OCI-LY3 (cell line): Measurements from ENCODE around the gene MLH3.

Experiments used
- H2AFZ ChIP-seq: fragments of 200-600, 300-600 bp; shearing (Covaris generic); 2 replicates; pipeline ENCODE4 v1.6.0; 2014; ENCODE audit warnings: antibody characterized with exemption, low read depth, low read length
- H3K27ac ChIP-seq: fragments of 200-600, 300-600 bp; sonication (generic); 2 replicates; pipeline ENCODE4 v1.5.1; 2014; ENCODE audit warnings: mild to moderate bottlenecking, low read length, moderate library complexity, mixed read lengths
- H3K27me3 ChIP-seq: fragments of 200-600, 300-600 bp; sonication (generic); 2 replicates; pipeline ENCODE4 v1.6.1; 2014; ENCODE audit warnings: low read depth, low read length, mixed read lengths
- H3K36me3 ChIP-seq: fragments of 200-600, 300-600 bp; sonication (generic); replicated peaks from 2 replicates; pipeline ENCODE3; 2014; ENCODE audit warnings: low read depth, low read length, mixed read lengths
- H3K4me1 ChIP-seq: fragments of 300-600, 200-600 bp; sonication (generic); 2 replicates; pipeline ENCODE4 v1.6.1; 2014; ENCODE audit warnings: low read length, mixed read lengths
- H3K4me2 ChIP-seq: fragments of 200-600, 300-600 bp; sonication (generic); 2 replicates; pipeline ENCODE4 v1.6.1; 2014; ENCODE audit warnings: low read length, mixed read lengths
- H3K4me3 ChIP-seq: fragments of 300-600, 200-600 bp; sonication (generic); 2 replicates; pipeline ENCODE4 v1.5.1; 2014; ENCODE audit warnings: antibody characterized with exemption, mild to moderate bottlenecking, low read length, moderate library complexity
- H3K79me2 ChIP-seq: fragments of 300-600, 200-600 bp; shearing (Covaris generic); 2 replicates; pipeline ENCODE4 v1.6.1; 2014; ENCODE audit warnings: mild to moderate bottlenecking, low read length, mixed read lengths
- H3K9ac ChIP-seq: fragments of 300-600, 200-600 bp; shearing (Covaris generic); 2 replicates; pipeline ENCODE4 v1.6.0; 2014; ENCODE audit warnings: mild to moderate bottlenecking, low read length, moderate library complexity
- H3K9me3 ChIP-seq: fragments of 200-600, 300-600 bp; shearing (Covaris generic); 2 replicates; pipeline ENCODE4 v1.6.1; 2014; ENCODE audit warnings: low read length, mixed read lengths; ENCODE audit not compliant: insufficient read depth
- H4K20me1 ChIP-seq: fragments of 200-600, 300-600 bp; sonication (generic); 2 replicates; pipeline ENCODE4 v1.6.1; 2016; ENCODE audit warnings: low read length, mixed read lengths; ENCODE audit not compliant: insufficient read depth
- CTCF ChIP-seq: fragments of 200-600, 300-600 bp; sonication (generic); IDR thresholded peaks from 2 replicates; pipeline ENCODE4 v1.5.1; 2014; ENCODE audit warnings: antibody characterized with exemption, low read length, low read depth
- EZH2phosphoT487 ChIP-seq: fragments of 200-600 bp; shearing (Covaris generic); IDR thresholded peaks from 2 replicates; pipeline ENCODE4 v1.6.1; 2018; ENCODE audit warnings: antibody characterized with exemption, mixed run types, low read depth

The MLH3 gene

GRCh38 chr14:75044752-75045151 lies 6.5 kb downstream of the MLH3 start:
- H3K4me1 ChIP-seq: peaks cover 16% of the 10 kb centered on the region
- peaks cover 36% of the 10 kb centered on the region for H3K36me3 ChIP-seq
- no peaks in the 10 kb centered on the region for H3K9me3 ChIP-seq
- H3K27ac ChIP-seq: no peak overlapping the region
- H3K4me3 ChIP-seq: no peak overlapping the region
- no peak overlapping the region for H3K4me2 ChIP-seq
- TF ChIP-seq EZH2phosphoT487 (no peak), CTCF (no peak)
- H3K9ac ChIP-seq: no peak overlapping the region
- H3K27me3 ChIP-seq: no peaks in the 10 kb centered on the region
- H3K79me2 ChIP-seq: peaks cover 40% of the 10 kb centered on the region
- H2AFZ ChIP-seq: no peak overlapping the region
- H4K20me1 ChIP-seq: no peaks in the 10 kb centered on the region; the same call in 1 of the 2 replicates

- peaks cover 16% of the 10 kb centered on the region for H3K4me1 ChIP-seq
- H3K9me3 ChIP-seq: no peaks in the 10 kb centered on the region
- no peaks in the 10 kb centered on the region for H3K27me3 ChIP-seq
- TF ChIP-seq CTCF (no peak), EZH2phosphoT487 (no peak)
- H3K4me3 ChIP-seq: no peak overlapping the region
- H3K9ac ChIP-seq: no peak overlapping the region
- no peaks in the 10 kb centered on the region; the same call in 1 of the 2 replicates for H4K20me1 ChIP-seq
- peaks cover 33% of the 10 kb centered on the region for H3K36me3 ChIP-seq
- H3K79me2 ChIP-seq: peaks cover 36% of the 10 kb centered on the region
- no peak overlapping the region for H2AFZ ChIP-seq
- no peak overlapping the region for H3K27ac ChIP-seq
- H3K4me2 ChIP-seq: no peak overlapping the region
These were observed 6.9 kb downstream of the MLH3 start for GRCh38 chr14:75044322-75044721.

GRCh38 chr14:75042035-75042434 lies 9.2 kb downstream of the MLH3 start:
- Histone ChIP-seq H3K27me3 (no peaks in the 10 kb centered on the region), H3K4me1 (peaks cover 16% of the 10 kb centered on the region), H4K20me1 (no peaks in the 10 kb centered on the region; the same call in 1 of the 2 replicates), H3K36me3 (peaks cover 30% of the 10 kb centered on the region), H3K79me2 (peaks cover 28% of the 10 kb centered on the region), H3K27ac (peak overlapping the region; percentile 52), H3K4me2 (peak overlapping the region; percentile 53), H3K9ac (peak overlapping the region; percentile 3), H2AFZ (no peak overlapping the region), H3K9me3 (no peaks in the 10 kb centered on the region), H3K4me3 (peak overlapping the region; percentile 6)
- TF ChIP-seq CTCF (no peak), EZH2phosphoT487 (no peak)

- H3K4me1 ChIP-seq: peaks cover 16% of the 10 kb centered on the region
- H3K36me3 ChIP-seq: peaks cover 31% of the 10 kb centered on the region
- H3K79me2 ChIP-seq: peaks cover 25% of the 10 kb centered on the region
- TF ChIP-seq CTCF: no peak
- TF ChIP-seq EZH2phosphoT487: no peak
- peak overlapping the region; percentile 6 for H3K4me3 ChIP-seq
- H3K9ac ChIP-seq: peak overlapping the region; percentile 3
- H3K27ac ChIP-seq: peak overlapping the region; percentile 52
- no peak overlapping the region for H2AFZ ChIP-seq
- H3K9me3 ChIP-seq: no peaks in the 10 kb centered on the region
- H4K20me1 ChIP-seq: no peaks in the 10 kb centered on the region; the same call in 1 of the 2 replicates
- peak overlapping the region; percentile 53 for H3K4me2 ChIP-seq
- no peaks in the 10 kb centered on the region for H3K27me3 ChIP-seq
These were observed 9.7 kb downstream of the MLH3 start for GRCh38 chr14:75041613-75042012.
